HG03378 (cell line): ENCODE data around the gene FIGLA.

ENCODE experiments used
- ATAC-seq: cut with Tn5 transposase; IDR thresholded peaks from one replicate; pipeline ENCODE4 v1.9.1; 2021; ENCODE audit warnings: mild to moderate bottlenecking, moderate library complexity; ENCODE audit not compliant: unreplicated experiment

FIGLA gene

GRCh38 chr2:70790136-70790828 lies at the start of gene FIGLA:
TSS of gene FIGLA (minus strand) at chr2:70790643. CDS start at chr2:70790638, 5 bp downstream.
- ATAC-seq: no peak

GRCh38 chr2:70837980-70838925 lies 47.8 kb upstream of the FIGLA start:
- no peak for ATAC-seq

GRCh38 chr2:70835643-70836042 lies 45.2 kb upstream of the FIGLA start, which contains the start of gene CD207:
TSS of gene CD207 (minus strand) at chr2:70835816. CDS start at chr2:70835776, 40 bp downstream.
- ATAC-seq: no peak

GRCh38 chr2:70834881-70835280 lies 44.4 kb upstream of the FIGLA start:
- no peak for ATAC-seq

GRCh38 chr2:70834106-70834505 lies 43.7 kb upstream of the FIGLA start:
- no peak for ATAC-seq

- ATAC-seq: no peak
Observed at GRCh38 chr2:70833246-70833645, 42.8 kb upstream of the FIGLA start.

GRCh38 chr2:70832386-70832785 lies 41.9 kb upstream of the FIGLA start:
- no peak for ATAC-seq

- no peak for ATAC-seq
Observed at GRCh38 chr2:70831861-70832260, 41.4 kb upstream of the FIGLA start.

GRCh38 chr2:70830366-70830765 lies 39.9 kb upstream of the FIGLA start:
- no peak for ATAC-seq

- no peak for ATAC-seq
Observed at GRCh38 chr2:70829916-70830315, 39.5 kb upstream of the FIGLA start.

- no peak for ATAC-seq
Observed at GRCh38 chr2:70828914-70829824, 38.7 kb upstream of the FIGLA start.

- ATAC-seq: no peak
Observed at GRCh38 chr2:70828115-70828514, 37.7 kb upstream of the FIGLA start.

- no peak for ATAC-seq
Observed at GRCh38 chr2:70827388-70827787, 36.9 kb upstream of the FIGLA start.

- no peak for ATAC-seq
Observed at GRCh38 chr2:70826696-70827350, 36.4 kb upstream of the FIGLA start.

- ATAC-seq: no peak
Observed at GRCh38 chr2:70823249-70823648, 32.8 kb upstream of the FIGLA start.

GRCh38 chr2:70822843-70823242 lies 32.4 kb upstream of the FIGLA start:
- no peak for ATAC-seq

- no peak for ATAC-seq
Observed at GRCh38 chr2:70820499-70820898, 30.1 kb upstream of the FIGLA start, which contains the start of gene CLEC4F. TSS of gene CLEC4F (minus strand) at chr2:70820599. CDS start at chr2:70820523, 76 bp downstream.

GRCh38 chr2:70817284-70817954 lies 27.0 kb upstream of the FIGLA start:
- ATAC-seq: no peak

- ATAC-seq: no peak
Observed at GRCh38 chr2:70816726-70817125, 26.3 kb upstream of the FIGLA start.
